Gastrocnemius medialis (tissue), 4 donors: ENCODE measurements around the gene ENKD1. TPM values are rescaled to one million over a fixed set of nuclear protein-coding genes. Genes with fewer than 3 reads are reported as not detected.

ENCODE experiments used
- ATAC-seq, 2 donors: fragments of 150-250 bp; one replicate each; pipeline ENCODE4 v1.9.1; 2016
- DNase-seq, 2 donors: peaks; one replicate each; pipeline ENCODE4 v3.0.0-alpha.2; 2019
- H3K27ac ChIP-seq, 4 donors: fragments of 200-600 bp; sonication (generic); 1 replicate in 1 of 4; 2 replicates in 3 of 4; pipeline ENCODE4 v1.5.1; 2016 to 2018; ENCODE audit warnings: mild to moderate bottlenecking in 2 of 4, moderate library complexity in 1 of 4
- H3K27me3 ChIP-seq, 3 donors: fragments of 200-600 bp; sonication (generic) in 2 of 3; 1 replicate in 1 of 3; 2 replicates in 2 of 3; pipeline versions ENCODE4 v1.5.1 to v1.6.0; 2016 to 2019; ENCODE audit warnings: mild to moderate bottlenecking in 1 of 3, moderate library complexity in 1 of 3
- H3K36me3 ChIP-seq, 2 donors: fragments of 200-600 bp; sonication (generic) in 1 of 2; one replicate each; pipeline ENCODE4 v1.5.1; 2017 to 2018
- H3K4me1 ChIP-seq, 2 donors: fragments of 200-600 bp; sonication (generic) in 1 of 2; one replicate each; pipeline ENCODE4 v1.5.1; 2016 to 2017; ENCODE audit warnings: mild to moderate bottlenecking in 2 of 2
- H3K4me3 ChIP-seq, 4 donors: fragments of 200-600 bp; sonication (generic) in 3 of 4; 1 replicate in 1 of 4; 2 replicates in 3 of 4; pipeline ENCODE4 v1.5.1; 2016 to 2019; ENCODE audit warnings: mild to moderate bottlenecking in 2 of 4
- H3K9me3 ChIP-seq, 3 donors: fragments of 200-600 bp; sonication (generic) in 2 of 3; 1 replicate in 1 of 3; 2 replicates in 2 of 3; pipeline ENCODE4 v1.5.1; 2016 to 2019
- CTCF ChIP-seq, 5 experiments: fragments of 450-650 bp in 3 of 5; fragments of 200-600 bp in 2 of 5; sonication (generic) in 2 of 5; IDR thresholded peaks in 4 of 5; conservative IDR thresholded peaks in 1 of 5; 1 replicate in 4 of 5; 2 replicates in 1 of 5; pipeline ENCODE4 v1.5.1; 2016 to 2019; ENCODE audit warnings: antibody characterized with exemption in 5 of 5, mild to moderate bottlenecking in 3 of 5, moderate library complexity in 3 of 5
- POLR2A ChIP-seq, 2 donors: fragments of 450-650 bp; IDR thresholded peaks; one replicate each; pipeline ENCODE4 v1.6.1; 2017; ENCODE audit warnings: antibody characterized with exemption in 2 of 2, mild to moderate bottlenecking in 2 of 2, moderate library complexity in 2 of 2
- in situ Hi-C, 4 donors: fragments of 200-750 bp; cut with MboI; loops; one replicate each; pipeline versions ENCODE4 v1.15.0 to v1.8.0; 2017; ENCODE audit warnings: low sequenced_read_pairs in 4 of 4
- intact Hi-C: fragments of 100-400 bp; cut with DNase I; formaldehyde crosslinking; loops from one replicate; pipeline ENCODE4 v1.15.1; 2023; ENCODE audit warnings: low total_unique reads
- total RNA-seq, 4 donors: library from RNA; depleted of rRNA; stranded (reverse); fragments of >200 nt; gene quantifications; one replicate each; pipeline versions ENCODE4 v1.1.0 to v1.2.3, GENCODE V29; 2016

The ENKD1 gene
- total RNA-seq, 4 donors from 2014 or later, result 8.1 to 14.2 (median 11.2) TPM

DNA sequence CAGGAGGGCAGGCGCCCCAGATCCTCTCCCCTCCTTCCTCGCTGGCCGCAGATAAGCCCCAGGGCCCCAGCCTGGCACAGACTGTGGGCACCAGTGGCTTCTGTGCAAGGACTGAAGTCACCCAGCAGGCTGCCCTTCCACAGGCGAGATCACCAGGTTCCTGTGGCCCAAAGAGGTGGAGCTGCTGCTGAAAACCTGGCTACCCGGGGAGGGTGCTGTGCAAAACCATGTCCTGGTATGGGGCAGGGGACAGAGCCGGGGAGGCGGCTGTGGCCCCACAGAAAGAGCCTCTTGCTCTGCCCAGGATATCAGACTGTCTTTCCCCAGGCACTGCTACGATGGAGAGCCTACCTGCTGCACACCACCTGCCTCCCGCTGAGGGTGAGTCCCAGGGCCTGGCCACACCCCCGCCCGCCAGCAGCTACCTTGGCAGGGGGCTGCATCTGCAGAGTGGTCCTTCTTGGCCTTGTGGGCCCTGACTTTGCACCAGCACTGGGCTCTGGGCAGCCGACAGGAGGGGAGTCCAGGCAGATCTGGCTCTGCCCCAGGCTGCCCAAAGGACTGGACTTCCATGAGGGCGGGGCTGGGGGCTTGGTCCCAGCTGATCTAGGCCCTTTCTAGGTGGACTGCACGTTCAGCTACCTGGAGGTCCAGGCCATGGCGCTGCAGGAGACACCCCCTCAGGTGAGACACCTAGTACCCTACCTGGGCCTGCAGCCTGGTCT, 21.0 kb downstream of the ENKD1 start:
- no peak for ATAC-seq
- TF ChIP-seq CTCF (IDR thresholded peaks at IDR 0.05 in 4 of 5, conservative IDR thresholded peaks at IDR 0.05 in 1 of 5), result no peak
- no peak for TF ChIP-seq POLR2A (IDR thresholded peaks at IDR 0.05)
- Histone ChIP-seq H3K4me3 (peak overlapping the region in 1 of 4 donors; percentile 44), H3K9me3 (no peaks in the 10 kb centered on the region), H3K36me3 (no peaks in the 10 kb centered on the region), H3K27me3 (peaks cover 47 to 54% (median 52%) of the 10 kb centered on the region in 3 donors), H3K4me1 (peaks cover 9 to 27% of the 10 kb centered on the region in 2 donors), H3K27ac (no peak overlapping the region)
- intact Hi-C loops (loop anchor here (2.0 kb wide), 1 partner anchor 99 kb away; no protein-coding TSS in a partner anchor), in situ Hi-C loops (loop anchor here in 2 of 4 donors (10.0 to 25.0 kb wide), 2 partner anchors 101 to 133 kb away; no protein-coding TSS in a partner anchor)
- no peak for DNase-seq

DNA sequence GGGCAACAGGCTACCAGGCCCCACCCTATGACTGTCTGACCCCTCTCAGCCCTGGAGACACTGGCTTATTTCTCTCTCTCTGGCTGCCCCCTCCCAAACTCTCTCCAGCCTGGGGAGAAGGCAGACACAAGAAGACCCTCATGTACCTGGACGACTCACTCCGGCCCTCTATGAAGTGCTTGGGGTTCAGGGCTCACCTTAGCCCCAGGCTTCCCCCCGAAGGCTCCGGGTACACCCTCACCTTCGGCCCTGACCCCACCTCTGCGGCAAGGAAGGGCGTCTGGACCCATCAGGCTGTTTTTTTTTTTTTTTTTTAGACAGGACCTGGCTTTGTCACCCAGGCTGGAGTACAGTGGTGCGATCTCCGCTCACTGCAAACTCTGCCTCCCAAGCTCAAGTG, 22.5 kb downstream of the ENKD1 start:
- ATAC-seq (no peak), DNase-seq (no peak)
- Histone ChIP-seq H3K4me1 (peaks cover 21 to 37% of the 10 kb centered on the region in 2 donors), H3K27me3 (peaks cover 32 to 38% (median 36%) of the 10 kb centered on the region in 3 donors), H3K36me3 (no peaks in the 10 kb centered on the region), H3K9me3 (no peaks in the 10 kb centered on the region), H3K4me3 (no peak overlapping the region), H3K27ac (no peak overlapping the region)
- TF ChIP-seq POLR2A (IDR thresholded peaks at IDR 0.05), result no peak
- TF ChIP-seq CTCF (IDR thresholded peaks at IDR 0.05 in 4 of 5, conservative IDR thresholded peaks at IDR 0.05 in 1 of 5), result no peak
- in situ Hi-C loops, result loop anchor here in 2 of 4 donors (5.0 to 25.0 kb wide), 3 partner anchors 77 to 132 kb away; no protein-coding TSS in a partner anchor
- intact Hi-C loops, result loop anchor here (1.0 to 2.0 kb wide), 3 partner anchors 82 to 123 kb away; partner anchors contain the start of gene CTCF

- peaks cover 0 to 14% of the 10 kb centered on the region in 2 donors for H3K36me3 ChIP-seq
- peaks cover 21 to 37% of the 10 kb centered on the region in 2 donors for H3K4me1 ChIP-seq
- ATAC-seq (peak; percentile 90 to 91), DNase-seq (peak; percentile 64 to 86)
- in situ Hi-C loops, result loop anchor here in 2 of 4 donors (5.0 to 25.0 kb wide), 3 partner anchors 75 to 130 kb away; no protein-coding TSS in a partner anchor
- H3K27me3 ChIP-seq, result peaks cover 16 to 19% (median 18%) of the 10 kb centered on the region in 3 donors
- intact Hi-C loops, result no loop called here
- TF ChIP-seq POLR2A (IDR thresholded peaks at IDR 0.05) (peak in 1 of 2 donors; percentile 12), CTCF (IDR thresholded peaks at IDR 0.05 in 4 of 5, conservative IDR thresholded peaks at IDR 0.05 in 1 of 5) (no peak)
- no peaks in the 10 kb centered on the region for H3K9me3 ChIP-seq
- H3K4me3 ChIP-seq, result no peak overlapping the region
- H3K27ac ChIP-seq, result peak overlapping the region; percentile 45 to 74 (median 64)
Observed at GRCh38 chr16:67641779-67642708, 24.5 kb downstream of the ENKD1 start.

DNA sequence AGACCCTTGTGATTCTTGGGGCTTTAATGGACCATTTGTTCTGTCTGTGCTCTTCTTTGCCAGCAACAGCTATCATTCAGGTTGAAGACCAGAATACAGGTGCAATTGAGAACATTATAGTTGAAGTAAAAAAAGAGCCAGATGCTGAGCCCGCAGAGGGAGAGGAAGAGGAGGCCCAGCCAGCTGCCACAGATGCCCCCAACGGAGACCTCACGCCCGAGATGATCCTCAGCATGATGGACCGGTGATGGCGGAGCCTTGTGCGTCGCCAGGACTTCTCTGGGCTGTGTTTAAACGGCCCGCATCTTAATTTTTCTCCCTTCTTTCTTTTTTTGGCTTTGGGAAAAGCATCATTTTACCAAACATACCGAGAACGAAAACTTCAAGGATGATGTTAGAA, 28.9 kb downstream of the ENKD1 start:
- TF ChIP-seq POLR2A (IDR thresholded peaks at IDR 0.05), result no peak
- TF ChIP-seq CTCF (IDR thresholded peaks at IDR 0.05 in 4 of 5, conservative IDR thresholded peaks at IDR 0.05 in 1 of 5), result no peak
- peaks cover 0 to 35% of the 10 kb centered on the region in 2 donors for H3K36me3 ChIP-seq
- no peak for DNase-seq
- H3K4me3 ChIP-seq, result no peak overlapping the region
- in situ Hi-C loops (loop anchor here in 1 of 4 donors (25.0 kb wide), 1 partner anchor 125 kb away; no protein-coding TSS in a partner anchor), intact Hi-C loops (no loop called here)
- ATAC-seq, result no peak
- no peaks in the 10 kb centered on the region for H3K27me3 ChIP-seq
- H3K9me3 ChIP-seq, result no peaks in the 10 kb centered on the region
- peak overlapping the region in 1 of 4 donors; percentile 34 for H3K27ac ChIP-seq
- H3K4me1 ChIP-seq, result peaks cover 21 to 30% of the 10 kb centered on the region in 2 donors
